ENCODE measurements around the gene GRM6. TPM values are rescaled to one million over a fixed set of nuclear protein-coding genes. Genes with fewer than 3 reads are reported as not detected.

GRM6 gene
- total RNA-seq, 1 experiment from 2014 or later = not detected

DNA sequence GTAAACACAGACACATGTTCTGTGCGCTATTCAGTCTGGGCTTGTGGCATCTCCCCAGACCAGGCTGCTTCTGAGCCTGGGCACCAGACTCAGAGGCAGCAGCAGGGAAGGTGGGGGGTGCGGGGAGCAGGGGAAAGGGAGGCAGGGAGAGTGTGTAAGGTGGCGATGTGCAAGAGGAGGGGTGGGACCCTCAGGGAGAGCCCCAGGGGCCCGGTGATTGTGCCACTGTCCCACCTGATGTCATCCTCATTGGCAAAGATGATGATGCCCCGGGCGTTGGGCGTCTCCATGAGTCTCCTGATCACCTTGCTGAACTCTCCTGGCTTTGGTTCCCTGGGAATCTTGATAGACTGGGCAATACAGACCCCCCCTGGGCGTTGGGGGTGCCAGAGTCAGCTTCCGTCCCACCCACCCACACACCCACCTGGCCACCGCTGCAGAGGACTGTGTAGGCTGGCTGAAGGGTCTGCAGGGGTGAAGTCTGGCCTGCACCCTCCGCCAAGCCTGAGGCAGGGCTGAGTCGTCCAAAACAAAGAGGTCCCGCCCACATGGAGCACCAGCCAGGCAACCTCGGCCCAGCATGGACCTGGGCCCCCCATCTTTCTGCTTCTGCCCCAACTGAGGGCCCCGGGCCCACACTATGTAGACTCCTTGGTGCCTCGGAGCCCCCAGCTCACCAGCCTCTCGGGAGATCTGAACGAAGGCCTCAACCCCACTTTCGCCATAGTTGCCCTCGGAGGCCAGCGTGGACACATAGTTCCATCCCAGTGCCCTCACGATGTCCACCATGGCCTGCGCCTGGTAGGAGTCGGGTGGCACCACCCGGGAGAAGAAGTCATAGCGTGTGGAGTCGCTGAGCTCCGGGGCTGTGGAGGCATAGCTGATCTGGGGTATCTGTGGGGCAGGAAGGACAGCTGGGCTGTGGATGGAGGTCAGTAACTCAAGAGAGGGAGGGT lies 3.7 kb downstream of the GRM6 start:
- Histone ChIP-seq H3K4me3 (ENCODE audit: insufficient read depth, low read depth, low read length) (no peak overlapping the region), H3K27me3 (ENCODE audit: control insufficient read depth, insufficient read depth, low read length) (peaks cover 35% of the 10 kb centered on the region), H3K36me3 (replicated peaks; ENCODE audit: control insufficient read depth, insufficient read depth, low read length) (no peaks in the 10 kb centered on the region)
- DNase-seq = no peak

DNA sequence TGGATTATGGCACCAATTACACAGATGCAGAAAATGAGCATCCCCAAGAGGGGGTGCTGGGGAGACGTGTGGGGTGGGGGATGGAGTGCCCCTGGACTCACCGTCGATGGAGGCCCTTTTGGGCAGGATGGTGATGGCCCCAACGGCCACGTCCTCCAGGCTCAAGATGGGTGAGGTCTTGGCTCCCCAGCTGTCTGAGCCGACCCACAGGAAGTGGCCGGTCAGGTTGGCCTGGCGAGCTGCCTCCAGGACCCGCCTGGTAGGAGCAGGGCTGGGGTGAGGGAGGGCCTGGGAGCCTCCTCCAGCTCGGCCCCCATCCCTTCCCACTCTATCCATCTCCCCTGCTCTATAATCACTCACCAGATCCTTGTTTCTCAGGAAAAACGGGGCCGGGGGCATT lies 4.6 kb downstream of the GRM6 start:
- H3K27me3 ChIP-seq (ENCODE audit: control insufficient read depth, insufficient read depth, low read length) = peaks cover 27% of the 10 kb centered on the region
- DNase-seq = no peak

DNA sequence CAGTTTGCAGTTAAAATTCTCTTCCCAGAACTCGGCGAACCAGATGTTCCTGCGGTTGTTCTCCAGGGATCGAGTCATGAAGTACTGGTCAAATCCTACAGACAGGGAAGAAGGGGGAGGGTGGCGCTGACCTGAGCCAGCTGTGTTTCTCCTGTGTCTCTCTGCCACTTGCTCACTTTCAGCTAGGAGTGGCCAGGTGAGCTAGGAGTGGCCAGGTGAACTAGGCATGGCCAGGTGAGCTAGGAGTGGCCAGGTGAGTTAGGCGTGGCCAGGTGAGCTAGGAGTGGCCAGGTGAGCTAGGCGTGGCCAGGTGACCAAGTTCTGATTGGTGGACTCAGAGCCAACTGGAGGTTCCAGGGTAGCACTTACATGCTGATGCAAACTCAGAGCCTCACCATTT lies 5.8 kb downstream of the GRM6 start:
- DNase-seq = no peak
- Histone ChIP-seq H3K36me3 (replicated peaks; ENCODE audit: control insufficient read depth, insufficient read depth, low read length) (no peaks in the 10 kb centered on the region), H3K27me3 (ENCODE audit: control insufficient read depth, insufficient read depth, low read length) (peaks cover 17% of the 10 kb centered on the region), H3K4me3 (ENCODE audit: insufficient read depth, low read depth, low read length) (no peak overlapping the region)

More for the DNA sequence above, 4.6 kb downstream of the GRM6 start:
- H3K36me3 ChIP-seq (replicated peaks; ENCODE audit: control insufficient read depth, insufficient read depth, low read length) = no peaks in the 10 kb centered on the region
- H3K4me3 ChIP-seq (ENCODE audit: insufficient read depth, low read depth, low read length) = no peak overlapping the region

DNA sequence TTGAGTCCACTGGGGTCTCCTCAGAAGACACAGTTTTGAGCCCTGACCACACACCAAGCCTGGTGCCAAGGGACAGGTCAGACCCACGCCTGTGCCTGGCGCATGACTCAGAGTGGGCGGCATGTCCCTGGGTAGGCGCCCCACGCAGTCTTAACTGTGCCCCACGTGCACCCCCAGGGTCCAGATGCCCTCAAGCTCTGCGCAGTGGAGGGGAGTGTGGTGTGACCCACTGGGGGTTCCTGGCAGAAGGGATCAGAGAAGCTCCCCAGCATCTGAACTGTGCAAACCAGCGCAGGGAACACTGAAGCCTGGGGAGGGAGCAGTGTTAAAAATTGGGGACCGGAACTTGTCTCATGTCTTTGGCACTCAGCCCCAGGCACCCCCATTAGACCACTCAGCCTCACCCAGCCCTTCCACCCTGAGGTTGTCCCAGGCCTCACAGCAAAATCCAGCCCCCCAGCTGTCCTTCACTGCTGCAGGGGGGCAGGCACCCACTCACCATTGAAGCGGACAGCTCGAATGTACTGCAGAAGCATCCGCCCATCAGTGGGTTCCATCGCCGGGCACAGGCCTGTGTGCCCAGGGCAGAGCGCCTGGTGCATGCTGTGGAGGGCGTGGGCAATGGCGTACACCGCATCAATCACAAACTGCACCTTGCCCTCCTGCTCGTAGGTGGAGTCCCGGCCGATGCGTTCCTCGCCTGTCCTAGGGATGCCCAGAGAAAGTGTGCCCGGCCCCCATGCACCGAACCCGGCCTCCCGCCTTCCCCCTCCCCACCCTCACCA lies 6.5 kb downstream of the GRM6 start:
- Histone ChIP-seq H3K4me3 (ENCODE audit: insufficient read depth, low read depth, low read length) (no peak overlapping the region), H3K36me3 (replicated peaks; ENCODE audit: control insufficient read depth, insufficient read depth, low read length) (no peaks in the 10 kb centered on the region), H3K27me3 (ENCODE audit: control insufficient read depth, insufficient read depth, low read length) (peaks cover 10% of the 10 kb centered on the region)
- no peak for DNase-seq

DNA sequence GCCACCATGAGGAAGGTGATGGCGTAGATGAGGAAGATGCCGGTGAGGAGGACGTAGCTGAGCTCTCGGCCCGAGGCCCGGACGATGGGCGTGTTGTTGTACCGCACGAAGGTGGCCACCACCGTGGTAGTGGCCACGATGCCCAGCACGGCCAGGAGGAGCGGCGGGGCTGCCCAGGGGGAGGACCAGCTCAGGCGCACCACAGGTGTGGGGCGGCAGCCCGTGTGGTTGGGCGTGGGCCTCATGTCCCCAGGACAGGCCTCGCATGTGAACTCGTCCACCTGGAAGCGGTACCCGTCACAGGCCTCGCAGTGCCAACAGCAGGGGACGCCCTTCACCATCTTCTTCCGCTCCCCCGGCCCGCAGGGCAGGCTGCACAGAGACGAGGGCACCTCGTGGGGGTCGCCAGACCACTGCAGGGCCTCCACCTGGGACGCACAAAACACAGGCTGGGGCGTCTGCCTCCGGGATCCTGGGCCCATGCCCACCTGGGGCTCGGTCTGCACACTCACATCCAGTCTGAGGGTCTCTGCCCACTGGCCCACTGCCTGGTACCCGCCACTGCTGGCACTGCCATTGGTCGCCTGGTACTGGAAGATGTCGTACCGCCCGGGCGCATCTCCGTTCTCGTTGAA lies 8.7 kb downstream of the GRM6 start:
- peak; percentile 22 for DNase-seq
- no peaks in the 10 kb centered on the region for H3K36me3 ChIP-seq (replicated peaks; ENCODE audit: control insufficient read depth, insufficient read depth, low read length)
- H3K4me3 ChIP-seq (ENCODE audit: insufficient read depth, low read depth, low read length) = no peak overlapping the region
- no peaks in the 10 kb centered on the region for H3K27me3 ChIP-seq (ENCODE audit: control insufficient read depth, insufficient read depth, low read length)

DNA sequence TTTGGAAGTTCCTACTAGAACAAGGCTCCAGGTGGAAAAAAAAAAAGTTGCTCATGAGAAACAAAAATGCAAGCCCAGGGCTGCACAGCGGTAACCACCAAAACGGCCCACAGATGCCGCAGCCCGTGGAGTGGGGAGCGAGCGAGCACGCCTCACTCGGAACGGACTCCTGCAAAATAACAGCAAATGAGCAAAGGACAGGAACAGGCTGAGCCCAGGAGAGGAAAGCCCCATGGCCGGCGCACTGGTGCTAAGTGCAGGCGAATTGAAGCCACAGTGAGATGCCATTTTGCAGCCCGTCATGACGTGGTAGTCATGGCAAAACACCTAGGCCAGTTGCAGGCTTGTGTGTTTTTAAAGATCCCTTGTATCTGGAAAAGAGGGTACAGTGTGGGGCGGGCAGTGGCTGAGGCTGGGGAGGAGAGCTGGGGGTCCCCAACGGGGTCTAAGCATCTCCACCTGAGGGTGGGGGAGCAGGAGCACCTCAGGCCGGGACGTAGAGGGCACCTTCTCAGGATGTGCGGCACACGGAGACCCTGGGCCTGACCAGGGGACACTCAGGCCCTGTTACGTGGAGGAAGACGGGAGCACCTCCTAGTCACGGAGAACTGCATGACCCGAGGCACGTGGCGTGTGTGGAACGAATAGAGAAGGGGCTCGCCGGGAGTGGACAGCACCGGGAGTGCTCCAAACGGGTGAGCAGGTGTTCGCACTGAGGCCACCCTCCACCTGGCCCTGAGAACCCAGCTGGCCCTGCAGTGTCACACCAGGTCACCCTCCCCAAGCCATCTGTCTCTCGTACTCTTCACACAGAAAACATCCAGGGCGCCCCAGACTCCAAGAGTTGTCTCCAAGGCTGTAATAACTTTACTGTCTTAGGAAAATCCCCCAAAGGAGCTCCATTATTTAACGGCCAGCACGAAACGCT lies 10.7 kb downstream of the GRM6 start:
- Histone ChIP-seq H3K36me3 (replicated peaks; ENCODE audit: control insufficient read depth, insufficient read depth, low read length) (no peaks in the 10 kb centered on the region), H3K27me3 (ENCODE audit: control insufficient read depth, insufficient read depth, low read length) (no peaks in the 10 kb centered on the region), H3K4me3 (ENCODE audit: insufficient read depth, low read depth, low read length) (no peak overlapping the region)
- peak; percentile 24 for DNase-seq

DNA sequence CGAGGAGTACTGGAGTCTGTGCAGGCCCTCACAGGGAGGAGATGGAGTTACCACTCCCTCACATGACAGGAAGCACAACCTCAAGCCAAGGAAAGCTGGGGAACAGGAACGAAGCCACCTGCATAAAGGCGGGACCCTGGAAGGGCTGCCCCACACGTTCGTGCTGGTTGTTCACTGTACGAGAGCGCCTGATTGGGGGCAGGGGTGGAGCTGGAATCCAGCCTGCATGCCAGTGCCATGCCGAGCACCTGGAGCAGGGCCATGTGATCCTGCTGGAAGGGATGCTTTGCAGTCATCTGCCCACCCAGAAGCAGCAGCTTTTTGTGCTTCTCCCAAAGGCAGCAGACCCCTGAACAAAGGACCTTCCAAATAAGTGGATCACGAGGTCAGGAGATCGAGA lies 11.4 kb downstream of the GRM6 start:
- Histone ChIP-seq H3K36me3 (replicated peaks; ENCODE audit: control insufficient read depth, insufficient read depth, low read length) (no peaks in the 10 kb centered on the region), H3K4me3 (ENCODE audit: insufficient read depth, low read depth, low read length) (no peak overlapping the region), H3K27me3 (ENCODE audit: control insufficient read depth, insufficient read depth, low read length) (no peaks in the 10 kb centered on the region)
- DNase-seq = no peak

DNA sequence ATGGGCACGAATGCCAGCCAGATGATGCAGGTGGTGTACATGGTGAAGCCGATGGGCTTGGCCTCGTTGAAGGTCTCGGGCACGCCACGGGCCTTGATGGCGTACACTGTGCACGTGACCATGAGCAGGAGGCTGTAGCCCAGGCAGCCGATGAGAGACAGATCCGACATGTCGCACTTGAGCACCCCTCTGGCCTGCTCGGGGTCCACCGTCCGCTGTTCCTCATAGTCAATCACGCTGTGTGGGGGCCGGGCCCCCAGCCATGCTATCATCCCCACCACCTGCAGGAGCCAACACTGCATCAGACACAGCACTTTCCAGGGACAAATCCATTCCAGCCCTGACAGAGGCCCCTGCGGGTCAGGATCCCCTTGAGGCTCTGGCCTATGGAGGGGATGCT lies 12.2 kb downstream of the GRM6 start:
- no peaks in the 10 kb centered on the region for H3K36me3 ChIP-seq (replicated peaks; ENCODE audit: control insufficient read depth, insufficient read depth, low read length)
- DNase-seq = no peak
- H3K27me3 ChIP-seq (ENCODE audit: control insufficient read depth, insufficient read depth, low read length) = no peaks in the 10 kb centered on the region
- no peak overlapping the region for H3K4me3 ChIP-seq (ENCODE audit: insufficient read depth, low read depth, low read length)

DNA sequence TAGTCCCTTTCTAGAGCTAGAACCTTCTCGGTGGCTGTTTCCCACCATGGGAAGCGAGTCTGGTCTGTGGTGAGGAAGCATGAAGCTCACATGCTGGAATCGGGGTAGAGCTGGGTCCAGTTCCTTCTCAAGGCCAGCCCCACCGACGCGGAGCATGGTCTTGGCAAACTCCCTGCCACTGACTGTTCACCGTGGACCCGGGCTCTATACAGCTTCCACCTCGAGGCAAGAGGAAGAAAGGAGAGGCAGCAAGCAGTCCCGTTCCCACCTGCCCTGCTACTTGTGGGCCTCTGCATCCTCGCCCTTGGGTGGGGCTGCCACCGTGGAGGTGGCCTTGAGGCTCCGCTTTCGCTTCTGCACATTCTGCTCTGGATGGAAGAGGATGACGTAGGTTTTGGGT lies 13.7 kb downstream of the GRM6 start:
- Histone ChIP-seq H3K36me3 (replicated peaks; ENCODE audit: control insufficient read depth, insufficient read depth, low read length) (no peaks in the 10 kb centered on the region), H3K27me3 (ENCODE audit: control insufficient read depth, insufficient read depth, low read length) (no peaks in the 10 kb centered on the region), H3K4me3 (ENCODE audit: insufficient read depth, low read depth, low read length) (no peak overlapping the region)
- no peak for DNase-seq

DNA sequence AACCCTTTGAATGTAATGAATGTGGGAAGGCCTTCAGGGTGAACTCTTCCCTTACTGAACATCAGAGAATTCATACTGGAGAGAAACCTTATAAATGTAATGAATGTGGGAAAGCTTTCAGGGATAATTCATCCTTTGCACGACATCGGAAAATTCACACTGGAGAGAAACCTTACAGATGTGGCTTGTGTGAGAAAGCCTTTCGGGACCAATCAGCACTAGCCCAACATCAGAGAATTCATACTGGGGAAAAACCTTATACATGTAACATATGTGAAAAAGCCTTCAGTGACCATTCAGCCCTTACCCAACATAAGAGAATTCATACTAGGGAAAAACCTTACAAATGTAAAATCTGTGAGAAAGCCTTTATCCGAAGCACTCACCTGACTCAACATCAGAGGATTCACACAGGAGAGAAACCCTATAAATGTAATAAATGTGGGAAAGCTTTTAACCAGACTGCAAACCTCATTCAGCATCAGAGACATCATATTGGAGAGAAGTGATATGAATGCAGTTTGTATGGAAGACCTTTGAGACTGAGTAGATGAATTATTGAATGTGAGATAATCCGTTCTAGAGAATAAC lies 29.6 kb downstream of the GRM6 start:
- no peak overlapping the region for H3K4me3 ChIP-seq (ENCODE audit: insufficient read depth, low read depth, low read length)
- H3K36me3 ChIP-seq (replicated peaks; ENCODE audit: control insufficient read depth, insufficient read depth, low read length) = no peaks in the 10 kb centered on the region
- no peak for DNase-seq
- no peaks in the 10 kb centered on the region for H3K27me3 ChIP-seq (ENCODE audit: control insufficient read depth, insufficient read depth, low read length)

DNA sequence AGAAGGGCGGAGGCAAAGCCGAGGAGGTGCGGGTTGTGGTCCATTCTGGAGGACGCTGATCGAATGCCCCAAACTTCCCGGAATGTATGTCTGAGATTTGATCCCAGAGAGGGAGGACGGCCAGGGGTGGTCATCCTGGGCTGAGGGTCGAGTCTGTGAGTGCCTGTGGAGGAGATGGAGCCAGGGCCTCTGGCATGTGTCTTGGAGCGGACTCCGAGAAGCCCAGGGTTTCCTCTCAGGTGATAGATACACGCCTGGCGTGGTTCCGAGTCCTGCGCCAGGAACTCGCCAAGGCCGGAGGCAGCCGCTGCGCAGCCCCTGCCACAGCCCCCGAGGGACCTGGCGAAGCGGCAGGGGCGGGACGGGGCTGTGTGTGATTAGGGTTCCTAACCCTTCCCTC lies 53.8 kb downstream of the GRM6 start:
- H3K27me3 ChIP-seq (ENCODE audit: control insufficient read depth, insufficient read depth, low read length) = no peaks in the 10 kb centered on the region
- H3K36me3 ChIP-seq (replicated peaks; ENCODE audit: control insufficient read depth, insufficient read depth, low read length) = no peaks in the 10 kb centered on the region
- peak; percentile 26 for DNase-seq
- peak overlapping the region; percentile 13; the same call in 1 of the 2 replicates for H3K4me3 ChIP-seq (ENCODE audit: insufficient read depth, low read depth, low read length)

DNA sequence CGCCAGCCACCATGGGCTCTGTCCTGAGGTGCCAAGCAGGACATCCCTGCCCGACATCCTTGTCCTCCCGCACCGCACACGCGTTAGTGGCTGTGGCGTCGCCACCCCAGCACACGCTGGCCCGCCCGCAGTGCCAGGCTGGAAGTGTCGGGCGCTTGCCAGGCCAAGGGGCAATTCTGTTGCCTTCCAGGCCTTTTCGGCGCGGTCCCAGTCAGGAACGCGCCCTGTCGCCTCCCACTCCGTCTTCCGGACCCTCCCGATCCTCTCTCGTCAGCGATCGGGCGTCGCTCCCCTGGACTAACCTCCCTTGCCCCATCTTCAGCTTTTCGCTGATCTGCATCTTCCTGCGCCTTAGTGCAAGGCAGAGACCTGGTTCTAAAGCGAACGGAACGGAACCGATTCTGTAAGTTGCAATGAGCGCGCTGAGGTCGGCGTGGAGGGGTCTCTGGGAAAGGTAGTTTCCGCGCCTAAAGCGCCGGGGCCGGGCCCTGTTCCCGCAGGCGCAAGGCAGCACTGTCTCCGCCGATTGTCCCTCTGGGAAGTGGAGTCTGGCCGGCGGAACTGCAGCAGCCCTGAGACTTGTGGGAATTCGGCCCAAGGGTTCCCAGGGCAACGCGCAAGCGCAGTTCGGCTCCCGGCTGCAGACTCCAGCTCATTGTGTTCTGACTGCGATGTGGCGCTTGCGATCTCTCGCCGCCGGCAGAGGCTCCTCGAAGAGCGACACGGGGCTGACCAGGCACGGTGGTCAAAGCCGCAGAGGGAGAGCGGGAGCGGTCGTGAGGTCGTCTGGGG lies 54.4 kb downstream of the GRM6 start, which contains the start of gene ZNF454:
ZNF454 (plus strand) TSS at position 630 of the 792 bp plus-strand sequence. CDS start 1,594 bp downstream, outside the sequence.
- peak; percentile 25 for DNase-seq
- Histone ChIP-seq H3K4me3 (ENCODE audit: insufficient read depth, low read depth, low read length) (peak within 1 kb of the TSS; percentile 29; the same call in 1 of the 2 replicates), H3K27me3 (ENCODE audit: control insufficient read depth, insufficient read depth, low read length) (no peaks in the 10 kb centered on the region)

More for the DNA sequence above, 54.4 kb downstream of the GRM6 start, which contains the start of gene ZNF454:
- no peaks in the 10 kb centered on the region for H3K36me3 ChIP-seq (replicated peaks; ENCODE audit: control insufficient read depth, insufficient read depth, low read length)
